ENCODE data around the gene DUSP10.

DUSP10 gene

DNA sequence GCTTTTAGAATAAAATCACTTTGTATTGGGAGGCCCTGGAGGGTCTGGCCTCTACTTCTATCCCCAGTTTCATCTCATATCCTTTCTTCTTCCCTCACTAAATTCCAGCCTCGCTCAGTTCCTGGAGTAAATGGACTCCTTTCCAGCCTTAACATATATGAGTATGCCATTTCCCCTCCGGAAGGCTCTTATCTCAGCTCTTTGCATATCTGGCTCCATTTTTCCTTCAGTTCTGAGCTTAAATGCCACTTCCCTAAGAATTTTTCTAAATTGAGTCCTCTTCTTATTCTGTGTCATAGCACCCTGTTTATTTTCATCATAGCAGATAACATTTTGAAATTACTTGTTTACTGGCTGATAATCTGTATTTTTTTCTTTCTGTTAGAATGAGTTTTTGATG, 20.2 kb upstream of the DUSP10 start:
- no peak for DNase-seq

- DNase-seq: no peak
Measured at GRCh38 chr1:221761354-221762002, 19.6 kb upstream of the DUSP10 start.

DNA sequence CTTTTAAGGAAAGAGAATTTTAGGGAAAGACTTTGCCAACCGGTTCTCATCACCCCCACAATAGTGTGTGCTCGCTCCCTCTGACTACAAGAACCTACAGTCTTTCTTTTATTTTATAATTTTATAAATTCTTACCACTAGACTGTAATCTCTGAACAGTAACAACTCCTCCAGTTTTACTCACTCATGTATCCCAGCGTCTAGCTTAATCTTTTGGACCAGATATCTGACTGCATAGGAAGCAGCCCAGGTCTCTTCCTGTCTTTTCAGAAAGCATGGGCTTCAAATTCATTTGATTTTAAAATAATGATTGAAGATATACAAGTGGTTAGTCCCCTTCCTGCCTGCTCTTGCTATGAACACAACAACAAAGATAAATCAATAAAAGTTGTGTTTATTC, 19.0 kb upstream of the DUSP10 start:
- DNase-seq: no peak

GRCh38 chr1:221759436-221759835, 17.5 kb upstream of the DUSP10 start:
- DNase-seq: no peak

- DNase-seq: no peak
Measured at GRCh38 chr1:221758455-221758854, 16.6 kb upstream of the DUSP10 start.

DNA sequence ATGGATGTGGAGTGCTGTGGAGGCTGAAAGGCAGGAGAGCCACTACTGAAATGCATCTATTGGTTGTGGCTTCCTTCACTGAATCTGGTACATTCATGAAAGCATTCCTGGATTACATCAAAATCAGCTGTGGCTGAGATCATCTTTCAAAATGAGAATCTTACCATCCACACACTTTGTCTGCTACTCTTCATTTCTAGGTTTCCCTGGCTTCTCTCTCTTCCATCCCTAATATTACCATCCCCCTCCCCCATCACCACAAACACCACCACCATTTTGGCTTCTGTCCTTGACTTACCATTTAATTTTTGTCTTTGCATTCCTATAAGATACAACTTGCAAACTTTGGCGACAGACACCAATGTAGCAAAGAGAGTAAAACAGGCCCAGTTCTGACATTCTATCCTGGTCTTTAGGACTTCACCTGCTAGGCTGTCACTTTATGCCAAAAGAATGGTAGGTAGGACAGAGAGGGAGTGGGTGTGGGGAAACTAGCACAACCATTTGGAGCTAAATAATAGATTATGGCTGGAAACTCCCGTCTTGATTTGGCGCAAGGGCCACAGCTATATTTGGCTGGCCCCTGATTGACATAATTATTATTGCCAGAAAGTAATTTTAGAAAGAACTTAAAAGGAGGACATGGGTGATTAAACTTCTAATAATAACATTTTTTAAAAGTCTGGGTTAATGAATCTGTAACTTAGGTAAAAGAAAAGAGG, 15.1 kb upstream of the DUSP10 start:
- no peak for DNase-seq

DNA sequence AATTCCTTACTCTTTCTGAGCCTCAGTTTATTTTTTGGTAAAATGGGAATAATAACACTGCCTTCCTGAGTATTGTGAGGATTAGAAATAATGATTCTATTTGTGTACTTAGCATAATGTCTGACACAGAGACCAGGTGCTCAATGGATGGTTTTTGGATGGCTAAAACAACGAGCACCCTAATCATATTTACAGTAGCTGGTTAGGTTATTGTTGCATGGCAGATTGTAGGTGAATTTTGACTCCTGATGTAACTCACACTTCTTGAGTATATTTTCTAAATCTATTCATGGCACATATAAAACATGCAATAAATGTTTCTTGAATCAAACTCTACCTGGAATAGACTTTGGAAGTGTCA, 11.9 kb upstream of the DUSP10 start:
- no peak for DNase-seq

DNA sequence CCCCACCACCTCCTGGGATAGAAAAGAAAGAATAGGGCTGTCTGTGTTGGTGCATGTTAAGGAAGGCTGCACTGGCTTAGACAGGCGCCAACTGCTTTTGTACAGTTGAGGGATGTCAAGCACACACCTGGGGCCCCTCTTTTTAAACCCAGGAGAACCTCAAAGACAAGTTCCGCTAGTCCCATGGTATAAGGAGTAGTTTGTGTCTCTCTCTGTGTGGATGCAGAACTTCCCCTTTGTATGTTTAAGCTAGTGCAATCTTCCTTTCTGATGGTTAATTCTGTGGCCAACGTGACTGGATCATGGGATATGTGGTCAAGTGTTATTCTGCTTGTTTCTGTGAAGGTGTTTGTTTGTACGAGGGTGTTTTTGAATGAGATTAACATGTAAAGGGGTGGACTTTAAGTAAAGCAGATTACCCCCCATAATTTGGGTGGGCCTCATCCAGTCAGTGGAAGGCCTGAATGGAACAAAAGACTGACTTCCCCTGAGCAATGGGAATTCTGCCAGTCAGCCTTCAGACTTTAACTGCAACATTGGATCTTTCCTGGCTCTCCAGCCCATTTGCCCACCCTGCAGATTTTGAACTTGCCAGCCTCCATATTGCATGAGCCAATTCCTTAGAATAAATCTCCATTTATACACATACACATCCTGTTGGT, 9.5 kb upstream of the DUSP10 start:
- no peak for DNase-seq

GRCh38 chr1:221748981-221749380, 7.1 kb upstream of the DUSP10 start:
- no peak for DNase-seq

DNA sequence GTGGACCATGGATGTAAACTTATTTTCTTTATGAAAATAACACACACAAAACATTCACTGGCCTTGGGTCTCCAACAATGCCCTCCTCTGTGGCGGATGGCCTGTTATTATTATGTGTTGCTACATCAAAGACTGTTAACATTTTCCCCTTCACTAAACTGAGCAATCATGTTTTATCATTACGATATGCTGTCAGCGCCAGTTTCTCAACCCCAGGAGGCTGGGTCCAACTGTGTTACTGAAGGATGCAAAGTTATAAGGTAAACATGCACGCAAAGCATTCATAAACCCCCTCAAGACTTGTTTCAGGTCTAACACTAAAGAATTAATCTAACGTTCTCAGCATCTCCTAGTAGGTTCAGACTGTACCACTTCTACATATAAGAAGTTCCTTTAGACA, 6.0 kb upstream of the DUSP10 start:
- no peak for DNase-seq

DNA sequence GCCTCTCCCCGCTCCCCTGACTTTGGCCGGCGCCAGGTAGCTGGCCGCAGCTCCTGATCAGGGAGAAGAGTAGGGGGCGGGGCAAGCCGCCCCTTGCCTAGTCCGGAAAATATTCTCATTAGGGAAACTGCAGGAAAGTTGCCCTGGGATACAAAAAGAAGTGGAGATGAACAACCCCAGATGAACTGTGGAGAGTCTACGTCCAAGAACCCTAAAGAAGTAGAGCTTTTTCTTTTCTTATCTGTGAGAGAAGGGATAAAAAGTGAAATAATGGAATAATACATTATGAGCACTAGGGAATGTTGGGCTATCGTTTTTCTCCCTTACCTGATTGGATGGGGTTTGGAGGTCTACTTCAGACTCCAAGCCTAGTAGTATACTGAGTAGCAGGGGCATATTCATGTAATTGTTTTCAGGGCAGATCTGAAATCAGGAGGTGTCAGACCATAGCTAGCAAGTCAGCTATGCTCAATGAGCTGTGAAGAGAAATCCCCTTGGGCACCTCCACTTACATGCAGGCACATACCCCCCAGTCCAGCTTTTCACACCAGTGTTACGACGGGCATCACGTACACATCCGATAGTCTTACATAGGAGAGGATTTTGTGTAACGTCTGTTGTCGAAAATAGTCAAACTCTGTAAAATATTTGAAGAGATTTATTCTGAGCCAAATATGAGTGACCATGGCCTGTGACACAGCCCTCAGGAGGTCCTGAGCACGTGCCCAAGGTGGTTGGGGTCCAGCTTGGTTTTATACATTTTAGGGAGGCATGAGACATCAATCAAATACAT, 1.7 kb upstream of the DUSP10 start:
- DNase-seq: no peak

DNA sequence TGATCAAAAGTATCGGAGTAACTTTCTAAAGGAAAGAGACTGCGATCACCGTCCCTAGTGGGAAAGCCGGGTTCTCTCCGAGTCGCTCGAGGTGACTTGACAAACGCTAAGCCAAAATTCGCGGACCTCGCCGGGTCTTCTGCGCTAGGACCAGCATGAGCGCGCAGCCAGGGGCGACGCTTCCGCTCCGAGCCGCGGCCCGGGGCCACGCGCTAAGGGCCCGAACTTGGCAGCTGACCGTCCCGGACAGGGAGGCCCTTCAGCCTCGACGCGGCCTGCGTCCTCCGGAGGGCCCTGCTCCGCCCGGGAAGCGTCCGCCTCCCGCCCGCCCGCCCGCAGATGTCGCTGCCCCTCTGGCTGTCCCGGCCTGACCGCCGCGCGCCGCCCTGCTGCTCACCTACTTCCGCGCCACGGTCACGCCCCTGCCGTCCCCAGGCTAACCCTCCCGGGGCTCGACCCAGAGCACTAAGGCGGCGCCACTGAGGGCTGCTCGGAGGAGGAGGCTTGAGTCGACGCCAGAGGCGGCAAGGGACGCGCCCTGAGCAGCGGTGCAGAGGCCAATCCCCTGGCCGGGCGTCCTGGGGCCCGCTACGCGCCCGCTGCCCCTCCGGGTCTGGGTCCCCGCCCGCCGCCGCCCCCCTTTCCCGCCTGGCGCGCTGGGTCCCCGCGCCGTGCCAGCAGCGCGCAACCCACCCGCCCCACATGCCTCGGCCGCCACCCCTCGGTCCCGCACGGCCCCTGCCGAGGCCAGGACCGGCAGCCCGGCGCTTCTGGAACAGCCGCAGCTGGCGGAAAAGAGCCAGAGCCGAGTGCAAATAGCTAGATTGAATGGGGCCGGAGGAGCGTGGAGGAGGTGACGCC, 896 bp upstream of the DUSP10 start:
- DNase-seq: peak; percentile 60

- DNase-seq: no peak
Measured at GRCh38 chr1:221740993-221741702, 741 bp downstream of the DUSP10 start.

DNA sequence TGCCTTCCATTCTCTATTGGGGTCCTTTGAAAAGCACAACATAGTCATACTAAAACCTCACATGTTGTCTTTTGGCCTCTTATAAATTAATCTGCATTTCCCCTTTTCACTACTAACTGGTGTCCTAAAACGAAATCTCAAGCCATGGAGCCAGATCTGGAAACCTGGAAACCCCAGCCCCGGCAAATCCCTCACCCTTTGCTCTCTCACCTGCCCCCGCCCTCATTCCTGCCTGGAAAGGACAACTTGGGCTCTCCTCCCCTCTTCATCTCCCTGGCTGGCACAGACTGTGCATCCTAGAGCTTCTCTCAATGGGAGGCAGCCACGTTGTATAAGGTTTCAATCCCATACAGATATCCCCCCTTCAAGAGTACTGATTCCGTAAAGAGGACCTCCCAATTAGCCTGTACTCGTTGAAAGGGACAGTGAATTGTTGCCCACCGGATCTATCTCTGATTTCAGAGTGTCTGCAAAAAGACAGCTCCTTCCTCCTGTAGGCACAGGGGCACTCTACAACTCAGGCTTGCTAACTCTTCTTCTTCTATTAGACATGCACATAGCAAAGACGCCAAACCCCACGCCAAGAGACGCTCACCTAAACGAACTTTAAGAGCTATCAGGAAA, 1.4 kb downstream of the DUSP10 start:
- DNase-seq: no peak

DNA sequence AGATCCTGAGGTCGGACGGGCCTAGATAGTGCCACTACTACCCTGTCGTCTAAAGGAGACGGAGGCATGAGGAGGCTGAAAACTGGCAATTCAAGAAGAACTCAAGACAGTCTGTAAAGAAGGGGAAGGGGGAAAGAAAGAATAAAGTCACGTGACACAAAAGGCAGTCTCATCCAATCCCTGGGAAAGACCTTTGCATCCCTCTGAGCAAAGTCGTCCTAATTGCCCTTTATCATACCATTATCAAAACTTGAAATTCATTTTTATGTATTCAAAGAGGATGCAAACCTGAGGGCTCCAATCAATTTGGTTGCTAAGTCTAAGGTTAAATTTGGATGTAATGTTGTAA, 2.2 kb downstream of the DUSP10 start:
- DNase-seq: no peak

DNA sequence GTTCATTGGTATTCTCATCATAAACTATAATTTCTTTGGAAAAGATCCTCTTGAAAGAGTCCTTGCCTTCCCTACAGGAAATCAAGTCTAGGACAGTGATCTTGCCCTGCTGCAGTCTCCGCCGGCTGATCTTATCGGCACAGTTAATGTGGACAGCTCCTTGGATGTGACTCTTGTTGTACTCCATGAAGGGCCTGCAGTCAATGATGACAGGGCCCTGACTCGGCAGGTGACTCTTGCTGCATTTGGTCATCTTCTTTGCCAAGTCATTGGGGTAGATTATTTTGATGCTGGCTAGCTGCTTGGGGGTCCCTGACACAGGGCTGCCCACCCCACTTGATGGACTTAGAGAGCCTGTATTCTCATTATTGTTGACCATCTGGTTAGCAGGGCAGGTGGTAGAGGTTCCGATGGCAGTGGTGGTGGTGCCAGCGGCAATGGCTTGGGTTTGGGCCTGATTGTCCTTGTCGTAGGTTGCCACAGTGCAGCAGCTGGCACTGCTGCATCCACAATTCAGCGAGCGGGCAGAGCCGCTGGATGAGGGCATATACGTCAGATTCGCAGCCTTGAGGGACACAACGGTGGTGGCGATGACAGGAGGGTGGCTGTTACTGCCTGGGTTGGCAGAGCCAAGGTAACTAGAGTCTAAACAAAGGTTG, 2.7 kb downstream of the DUSP10 start:
- no peak for DNase-seq

DNA sequence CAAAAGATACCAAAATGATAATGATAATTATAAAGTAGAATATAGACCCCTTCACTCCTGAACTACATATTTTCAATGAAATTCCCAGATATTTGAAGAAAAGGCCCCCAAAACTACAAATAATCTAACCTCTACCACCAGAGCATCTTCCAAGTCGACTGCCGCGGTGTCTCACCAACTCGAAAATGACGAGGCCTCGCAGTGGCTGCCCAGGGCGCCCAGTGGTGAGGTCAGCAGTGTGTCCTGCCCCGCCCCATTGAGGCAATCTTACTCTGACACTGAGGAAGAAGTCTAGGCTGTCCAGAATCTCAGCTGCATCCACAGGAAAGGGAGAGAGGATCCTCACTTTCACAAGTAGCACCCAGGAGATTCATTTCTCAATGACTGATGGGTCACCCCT, 5.2 kb downstream of the DUSP10 start:
- DNase-seq: no peak

GRCh38 chr1:221735999-221736398, 5.9 kb downstream of the DUSP10 start:
- no peak for DNase-seq

DNA sequence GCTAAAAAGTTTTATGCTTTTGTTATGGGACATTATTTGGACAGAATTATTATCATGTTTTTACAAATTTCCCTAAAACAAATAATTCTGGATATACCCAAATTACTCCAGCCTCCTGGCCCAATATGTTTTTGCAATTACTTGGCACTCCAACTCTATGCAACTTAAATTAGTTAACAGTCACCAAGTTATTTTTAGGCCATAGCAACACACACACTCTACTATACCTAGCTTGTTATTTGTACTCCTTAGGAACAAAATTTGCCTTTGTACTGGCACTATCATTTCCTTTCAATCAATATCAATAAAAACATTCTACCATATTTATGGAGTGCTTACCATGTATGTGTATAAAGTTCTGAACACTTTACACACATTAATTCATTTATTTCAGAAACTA, 7.7 kb downstream of the DUSP10 start:
- no peak for DNase-seq

GRCh38 chr1:221732052-221732451, 9.8 kb downstream of the DUSP10 start:
- no peak for DNase-seq

DNA sequence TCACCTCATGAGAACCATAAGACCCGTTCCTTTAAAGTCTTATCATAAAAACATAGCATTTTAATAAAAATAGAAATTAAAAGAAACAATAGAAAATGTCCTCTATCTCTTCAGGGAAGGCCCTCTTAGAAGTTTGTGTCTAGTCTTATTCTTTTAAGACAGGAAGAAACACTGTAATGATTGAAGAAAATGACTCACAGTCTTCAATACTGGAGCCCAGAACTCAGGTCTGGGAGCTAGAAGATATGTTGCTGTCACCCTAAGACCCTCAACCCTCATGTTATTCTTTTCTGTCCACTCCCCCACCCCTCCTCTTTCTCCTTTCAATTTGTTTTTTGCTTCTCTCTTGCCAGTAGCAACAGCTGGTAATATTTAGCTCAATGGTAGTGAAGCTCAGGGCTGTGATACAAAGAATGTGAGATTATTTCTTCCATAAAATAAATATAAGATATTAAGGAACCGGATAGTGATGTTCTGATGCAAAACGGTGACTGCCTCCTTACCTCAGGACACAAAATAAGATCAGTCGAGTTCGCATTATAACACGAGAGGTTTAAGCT, 12.0 kb downstream of the DUSP10 start:
- DNase-seq: no peak

All from GF-D8 (cell line).